Smooth muscle cell (in vitro differentiated cells): ENCODE measurements around the gene EHBP1. TPM values are rescaled to one million over a fixed set of nuclear protein-coding genes. Genes with fewer than 3 reads are reported as not detected.

ENCODE experiments used
- DNase-seq: peaks from one replicate; lab custom pipeline; 2025; ENCODE audit not compliant: unreplicated experiment; lab: John Stamatoyannopoulos, UW
- H2AFZ ChIP-seq: fragments of 200-600 bp; sonication (generic); 2 replicates; pipeline ENCODE4 v1.6.0; 2016; ENCODE audit warnings: antibody characterized with exemption, low read depth, mild to moderate bottlenecking
- H3F3A ChIP-seq: fragments of 200-600 bp; sonication (generic); 2 replicates; pipeline ENCODE4 v1.6.0; 2017; ENCODE audit warnings: antibody characterized with exemption, low read depth
- H3K27ac ChIP-seq: fragments of 200-600 bp; sonication (generic); 2 replicates; pipeline ENCODE4 v1.5.1; 2016; ENCODE audit warnings: low read depth, mild to moderate bottlenecking
- H3K27me3 ChIP-seq: fragments of 200-600 bp; sonication (generic); 2 replicates; pipeline ENCODE4 v1.6.1; 2016; ENCODE audit warnings: low read depth, mild to moderate bottlenecking
- H3K36me3 ChIP-seq: fragments of 200-600 bp; sonication (generic); 2 replicates; pipeline ENCODE4 v1.5.1; 2016; ENCODE audit warnings: low read depth
- H3K4me1 ChIP-seq: fragments of 200-600 bp; sonication (generic); 2 replicates; pipeline ENCODE4 v1.5.1; 2016; ENCODE audit warnings: low read depth
- H3K4me2 ChIP-seq: fragments of 200-600 bp; sonication (generic); 2 replicates; pipeline ENCODE4 v1.6.0; 2016; ENCODE audit warnings: mild to moderate bottlenecking
- H3K4me3 ChIP-seq: fragments of 200-600 bp; sonication (generic); 2 replicates; pipeline ENCODE4 v1.5.1; 2016; ENCODE audit warnings: mild to moderate bottlenecking
- H3K79me2 ChIP-seq: fragments of 200-600 bp; sonication (generic); 2 replicates; pipeline ENCODE4 v1.6.0; 2016; ENCODE audit warnings: low read depth, mild to moderate bottlenecking
- H3K9ac ChIP-seq: fragments of 200-600 bp; sonication (generic); 2 replicates; pipeline ENCODE4 v1.6.0; 2016; ENCODE audit warnings: low read depth
- H3K9me3 ChIP-seq: fragments of 200-600 bp; sonication (generic); replicated peaks from 2 replicates; pipeline ENCODE4 v1.5.1; 2016; ENCODE audit warnings: low read depth
- H4K20me1 ChIP-seq: fragments of 200-600 bp; sonication (generic); 2 replicates; pipeline ENCODE4 v1.6.0; 2016; ENCODE audit warnings: low read depth
- CTCF ChIP-seq: fragments of 200-600 bp; sonication (generic); IDR thresholded peaks from 2 replicates; pipeline ENCODE4 v1.5.1; 2017; ENCODE audit warnings: borderline replicate concordance, mild to moderate bottlenecking, antibody characterized with exemption; ENCODE audit not compliant: insufficient read depth, poor library complexity, severe bottlenecking
- WGBS: methylation state at CpG from one replicate; pipeline ENCODE4 v1.1.7; 2016; ENCODE audit warnings: low lambda C conversion rate; 5-methylcytosine and 5-hydroxymethylcytosine counted together
- polyA plus RNA-seq: library from polyadenylated mRNA; unstranded; fragments of >200 nt; fragmentation: Nextera tagmentation; extraction: Ambion mirVana; gene quantifications from 2 replicates; pipeline ENCODE4 v1.2.1, GENCODE V29; 2016
- total RNA-seq: library from RNA; depleted of rRNA; stranded (reverse); fragments of >200 nt; gene quantifications from 2 replicates; pipeline ENCODE4 v1.2.3, GENCODE V29; 2014

Gene EHBP1
- total and polyA plus RNA-seq, 2 experiments from 2014 or later: 9.3 to 45.9 TPM

- peak; percentile 31 for TF ChIP-seq CTCF
- H3K27ac ChIP-seq: no peak overlapping the region
- H3F3A ChIP-seq: no peaks in the 10 kb centered on the region
- H3K36me3 ChIP-seq: no peaks in the 10 kb centered on the region
- no peak overlapping the region for H3K4me2 ChIP-seq
- no peak overlapping the region for H3K9ac ChIP-seq
- no peaks in the 10 kb centered on the region for H3K79me2 ChIP-seq
- no peak overlapping the region for H3K4me3 ChIP-seq
- no peaks in the 10 kb centered on the region for H3K9me3 ChIP-seq
- no peak for DNase-seq
- no peaks in the 10 kb centered on the region for H4K20me1 ChIP-seq
- WGBS: 63% methylated on average over 4 of the region's 4 CpGs
- H3K4me1 ChIP-seq: no peaks in the 10 kb centered on the region
- peaks cover 3% of the 10 kb centered on the region for H3K27me3 ChIP-seq
- H2AFZ ChIP-seq: no peak overlapping the region
These were observed 373.5 kb downstream of the EHBP1 start for GRCh38 chr2:63078852-63079606.

GRCh38 chr2:63081404-63081803, 375.9 kb downstream of the EHBP1 start:
- H3K27me3 ChIP-seq: no peaks in the 10 kb centered on the region
- no peaks in the 10 kb centered on the region for H3K9me3 ChIP-seq
- H2AFZ ChIP-seq: no peak overlapping the region
- H3K4me2 ChIP-seq: no peak overlapping the region
- TF ChIP-seq CTCF: no peak
- no peak overlapping the region for H3K9ac ChIP-seq
- DNase-seq: no peak
- WGBS: 85% methylated on average over 4 of the region's 4 CpGs
- H3K79me2 ChIP-seq: no peaks in the 10 kb centered on the region
- no peaks in the 10 kb centered on the region for H3F3A ChIP-seq
- no peak overlapping the region for H3K4me3 ChIP-seq
- no peaks in the 10 kb centered on the region for H4K20me1 ChIP-seq
- no peak overlapping the region for H3K27ac ChIP-seq
- no peaks in the 10 kb centered on the region for H3K4me1 ChIP-seq
- H3K36me3 ChIP-seq: no peaks in the 10 kb centered on the region

- H3K27ac ChIP-seq: no peak overlapping the region
- no peak overlapping the region for H3K4me3 ChIP-seq
- no peak overlapping the region for H2AFZ ChIP-seq
- H3K27me3 ChIP-seq: no peaks in the 10 kb centered on the region
- H4K20me1 ChIP-seq: no peaks in the 10 kb centered on the region
- H3F3A ChIP-seq: no peaks in the 10 kb centered on the region
- H3K36me3 ChIP-seq: no peaks in the 10 kb centered on the region
- no peak overlapping the region for H3K4me2 ChIP-seq
- TF ChIP-seq CTCF: no peak
- no peaks in the 10 kb centered on the region for H3K79me2 ChIP-seq
- no peak for DNase-seq
- H3K4me1 ChIP-seq: no peaks in the 10 kb centered on the region
- H3K9ac ChIP-seq: no peak overlapping the region
- no peaks in the 10 kb centered on the region for H3K9me3 ChIP-seq
- WGBS: 53% methylated on average over 1 of the region's 1 CpG
These were observed 381.2 kb downstream of the EHBP1 start for GRCh38 chr2:63086687-63087086.

GRCh38 chr2:63092401-63092800, 386.9 kb downstream of the EHBP1 start:
- H3K4me2 ChIP-seq: no peak overlapping the region
- no peaks in the 10 kb centered on the region for H3K27me3 ChIP-seq
- H3K27ac ChIP-seq: no peak overlapping the region
- DNase-seq: no peak
- no peak overlapping the region for H3K9ac ChIP-seq
- no peaks in the 10 kb centered on the region for H3K9me3 ChIP-seq
- no peaks in the 10 kb centered on the region for H3K36me3 ChIP-seq
- TF ChIP-seq CTCF: no peak
- H4K20me1 ChIP-seq: no peaks in the 10 kb centered on the region
- 89% methylated on average over 1 of the region's 1 CpG for WGBS
- H3K4me1 ChIP-seq: peaks cover 14% of the 10 kb centered on the region
- H3F3A ChIP-seq: no peaks in the 10 kb centered on the region
- H3K79me2 ChIP-seq: no peaks in the 10 kb centered on the region
- H2AFZ ChIP-seq: no peak overlapping the region
- H3K4me3 ChIP-seq: no peak overlapping the region
